KMS-11 (cell line): Measurements from ENCODE around the gene WDR64.

Source experiments
- H2AFZ ChIP-seq: fragments of 200-600 bp; sonication (generic); 2 replicates; pipeline ENCODE4 v1.6.1; 2016; ENCODE audit warnings: antibody characterized with exemption, mixed run types, low read depth
- H3K27ac ChIP-seq: fragments of 200-600 bp; sonication (generic); 2 replicates; pipeline ENCODE4 v1.6.1; 2016; ENCODE audit warnings: mild to moderate bottlenecking, mixed run types
- H3K27me3 ChIP-seq: fragments of 200-600 bp; sonication (generic); 2 replicates; pipeline ENCODE4 v1.6.1; 2017; ENCODE audit warnings: mild to moderate bottlenecking, low read depth, mixed run types, moderate library complexity; ENCODE audit not compliant: insufficient read depth
- H3K36me3 ChIP-seq: fragments of 200-600 bp; sonication (generic); 2 replicates; pipeline ENCODE4 v1.6.1; 2017; ENCODE audit warnings: mild to moderate bottlenecking, mixed run types; ENCODE audit not compliant: insufficient read depth
- H3K4me1 ChIP-seq: fragments of 200-600 bp; sonication (generic); 2 replicates; pipeline ENCODE4 v1.6.1; 2016; ENCODE audit warnings: mild to moderate bottlenecking, low read depth, mixed run types; ENCODE audit not compliant: poor library complexity, severe bottlenecking
- H3K4me2 ChIP-seq: fragments of 200-600 bp; sonication (generic); 2 replicates; pipeline ENCODE4 v1.7.0; 2016; ENCODE audit warnings: mild to moderate bottlenecking, mixed run types
- H3K4me3 ChIP-seq: fragments of 200-600 bp; sonication (generic); IDR thresholded peaks from 2 replicates; pipeline ENCODE4 v1.6.1; 2017; ENCODE audit warnings: low read depth, low read length, mixed read lengths; ENCODE audit not compliant: insufficient read depth
- H3K79me2 ChIP-seq: fragments of 200-600 bp; sonication (generic); 2 replicates; pipeline ENCODE4 v1.6.1; 2016; ENCODE audit warnings: low read depth, mixed run types; ENCODE audit not compliant: insufficient read depth
- H3K9ac ChIP-seq: fragments of 200-600 bp; sonication (generic); 2 replicates; pipeline ENCODE4 v1.6.1; 2016; ENCODE audit warnings: mild to moderate bottlenecking, mixed run types
- H4K20me1 ChIP-seq: fragments of 200-600 bp; sonication (generic); 2 replicates; pipeline ENCODE4 v1.6.1; 2016; ENCODE audit warnings: mild to moderate bottlenecking, mixed run types; ENCODE audit not compliant: insufficient read depth
- CTCF ChIP-seq: fragments of 200-600 bp; sonication (generic); conservative IDR thresholded peaks from 2 replicates; pipeline ENCODE4 v1.6.1; 2017; ENCODE audit warnings: low read depth, mild to moderate bottlenecking, antibody characterized with exemption, low read length, moderate library complexity, mixed read lengths

The WDR64 gene

DNA sequence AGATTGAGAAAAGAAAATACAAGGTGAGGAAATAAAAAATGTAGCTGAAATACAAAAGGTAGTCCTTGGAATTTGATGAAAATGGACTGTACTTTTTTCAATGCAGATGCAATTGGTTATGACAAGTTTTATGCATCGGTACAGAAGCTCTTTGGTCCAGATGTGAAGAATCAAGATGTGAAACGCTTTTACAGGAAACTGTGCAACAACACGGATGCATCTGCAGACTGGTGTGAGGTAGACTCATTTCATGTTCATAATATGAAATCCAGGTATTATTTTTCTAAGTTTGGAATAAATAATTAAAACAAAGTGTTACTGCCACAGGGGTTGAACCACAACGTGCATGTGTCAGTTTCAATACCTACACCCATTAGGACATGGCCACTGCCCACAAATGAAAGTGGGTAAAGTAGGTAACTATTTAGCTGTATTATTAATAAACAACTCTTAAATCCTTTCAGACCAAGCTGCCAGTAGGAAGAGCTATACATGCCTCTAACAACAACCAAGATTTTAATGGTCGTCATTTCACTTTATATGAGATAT lies 8.4 kb downstream of the WDR64 start:
- H3K4me2 ChIP-seq: no peak overlapping the region
- no peak for TF ChIP-seq CTCF

DNA sequence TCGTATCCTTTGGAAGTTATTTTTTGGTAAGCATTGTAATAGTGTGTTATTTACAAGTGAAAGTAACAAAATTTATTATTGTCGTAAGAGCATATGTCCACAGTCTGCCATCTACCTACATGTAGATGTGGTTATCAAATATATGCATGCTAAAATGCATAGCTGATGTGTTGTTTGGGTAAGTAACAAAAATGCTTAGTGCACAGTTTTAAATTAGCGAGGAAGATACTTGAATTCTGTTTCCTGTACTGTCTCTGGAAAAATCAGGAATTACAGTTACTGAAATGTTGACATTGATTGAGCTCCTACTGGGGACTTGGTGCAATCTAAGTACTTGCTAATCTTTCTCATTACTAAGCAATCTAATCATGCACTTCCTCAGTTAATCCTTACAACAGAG lies 14.3 kb downstream of the WDR64 start:
- no peaks in the 10 kb centered on the region for H4K20me1 ChIP-seq
- H3K27ac ChIP-seq: no peak overlapping the region
- H3K4me2 ChIP-seq: no peak overlapping the region
- no peaks in the 10 kb centered on the region for H3K4me1 ChIP-seq
- TF ChIP-seq CTCF: no peak
- H3K36me3 ChIP-seq: no peaks in the 10 kb centered on the region
- H3K27me3 ChIP-seq: no peaks in the 10 kb centered on the region
- no peak overlapping the region for H3K9ac ChIP-seq
- no peak overlapping the region for H2AFZ ChIP-seq
- no peak overlapping the region for H3K4me3 ChIP-seq
- H3K79me2 ChIP-seq: no peaks in the 10 kb centered on the region

More for the DNA sequence above, 8.4 kb downstream of the WDR64 start:
- no peak overlapping the region for H3K4me3 ChIP-seq
- no peaks in the 10 kb centered on the region for H3K4me1 ChIP-seq
- H3K27me3 ChIP-seq: no peaks in the 10 kb centered on the region
- no peak overlapping the region for H3K27ac ChIP-seq
- no peak overlapping the region for H3K9ac ChIP-seq
- no peaks in the 10 kb centered on the region for H3K79me2 ChIP-seq
- no peaks in the 10 kb centered on the region for H3K36me3 ChIP-seq
- H2AFZ ChIP-seq: no peak overlapping the region
- no peaks in the 10 kb centered on the region for H4K20me1 ChIP-seq

- Histone ChIP-seq H3K9ac (no peak overlapping the region), H3K79me2 (no peaks in the 10 kb centered on the region), H3K27ac (no peak overlapping the region), H3K36me3 (no peaks in the 10 kb centered on the region), H3K4me3 (no peak overlapping the region), H3K27me3 (no peaks in the 10 kb centered on the region), H3K4me2 (no peak overlapping the region), H3K4me1 (peaks cover 10% of the 10 kb centered on the region), H2AFZ (no peak overlapping the region), H4K20me1 (no peaks in the 10 kb centered on the region)
- no peak for TF ChIP-seq CTCF
Measured at GRCh38 chr1:241672301-241672700, 20.2 kb downstream of the WDR64 start.

GRCh38 chr1:241674805-241675384 lies 22.8 kb downstream of the WDR64 start:
- TF ChIP-seq CTCF: no peak
- no peak overlapping the region for H3K9ac ChIP-seq

More at GRCh38 chr1:241674805-241675384, 22.8 kb downstream of the WDR64 start:
- Histone ChIP-seq H3K36me3 (no peaks in the 10 kb centered on the region), H3K4me1 (peaks cover 28% of the 10 kb centered on the region), H4K20me1 (no peaks in the 10 kb centered on the region), H3K27ac (no peak overlapping the region), H2AFZ (no peak overlapping the region), H3K79me2 (no peaks in the 10 kb centered on the region), H3K27me3 (no peaks in the 10 kb centered on the region), H3K4me3 (no peak overlapping the region), H3K4me2 (no peak overlapping the region)
